GM21717 (cell line): ENCODE results near the gene FAAP20.
A peak's percentile ranks its signal among the peaks of the same experiment; 100 is the strongest.

Experiments
- ATAC-seq: cut with Tn5 transposase; IDR thresholded peaks from one replicate; pipeline ENCODE4 v1.9.1; 2021; ENCODE audit warnings: mild to moderate bottlenecking, moderate library complexity; ENCODE audit not compliant: unreplicated experiment

Gene FAAP20

GRCh38 chr1:2194319-2194897 lies at the start of gene FAAP20:
Gene FAAP20, minus strand, starts transcription at chr1:2194772. Its CDS starts 23 bp downstream, at chr1:2194749.
- ATAC-seq, result peak; percentile 39

GRCh38 chr1:2242814-2243725 lies 48.5 kb upstream of the FAAP20 start:
- ATAC-seq, result no peak

- ATAC-seq, result no peak
These were observed 47.2 kb upstream of the FAAP20 start for GRCh38 chr1:2241820-2242219.

GRCh38 chr1:2240270-2241156 lies 45.9 kb upstream of the FAAP20 start:
- no peak for ATAC-seq

- no peak for ATAC-seq
These were observed 44.9 kb upstream of the FAAP20 start for GRCh38 chr1:2239384-2239985.

GRCh38 chr1:2239013-2239370 lies 44.4 kb upstream of the FAAP20 start:
- no peak for ATAC-seq

- no peak for ATAC-seq
These were observed 43.9 kb upstream of the FAAP20 start for GRCh38 chr1:2238361-2239012.

- ATAC-seq, result no peak
These were observed 43.2 kb upstream of the FAAP20 start for GRCh38 chr1:2237773-2238172.

GRCh38 chr1:2236695-2237677 lies 42.4 kb upstream of the FAAP20 start:
- no peak for ATAC-seq

- ATAC-seq, result no peak
These were observed 40.9 kb upstream of the FAAP20 start for GRCh38 chr1:2235300-2235998.

- ATAC-seq, result no peak
These were observed 40.2 kb upstream of the FAAP20 start for GRCh38 chr1:2234762-2235113.

GRCh38 chr1:2233997-2234761 lies 39.6 kb upstream of the FAAP20 start:
- ATAC-seq, result no peak

- ATAC-seq, result no peak
These were observed 38.9 kb upstream of the FAAP20 start for GRCh38 chr1:2233468-2233867.

- ATAC-seq, result no peak
These were observed 38.4 kb upstream of the FAAP20 start for GRCh38 chr1:2232916-2233438.

GRCh38 chr1:2232255-2232915 lies 37.8 kb upstream of the FAAP20 start:
- no peak for ATAC-seq

- no peak for ATAC-seq
These were observed 37.1 kb upstream of the FAAP20 start for GRCh38 chr1:2231532-2232254.
